HEK293 (cell line): ENCODE results near the gene SEC24C.

Source experiments
- CTCF ChIA-PET: fragments of 350-600 bp; formaldehyde crosslinking; extraction: SDS; loops from one replicate; lab custom pipeline; 2021; ENCODE audit warnings: antibody characterized with exemption; lab: Yijun Ruan, JAX
- POLR2A ChIA-PET: fragments of 300-600 bp; formaldehyde crosslinking; extraction: SDS; loops from one replicate; lab custom pipeline; 2020; ENCODE audit warnings: antibody characterized with exemption, inconsistent platforms; lab: Yijun Ruan, JAX
- H3K27ac ChIP-seq: fragments of 200-500 bp; sonication (Bioruptor generic); 2 replicates; pipeline ENCODE4 v1.5.1; 2014; ENCODE audit warnings: low read depth, low read length, control low read depth, inconsistent platforms; ENCODE audit errors: extremely low read depth
- H3K36me3 ChIP-seq, 2 experiments: fragments of 200-500 bp in 1 of 2; sonication (Bioruptor generic) in 1 of 2; 1 replicate in 1 of 2; 2 replicates in 1 of 2; pipeline ENCODE4 v1.5.1; 2014 to 2017; ENCODE audit warnings: inconsistent platforms in 2 of 2, low read length in 2 of 2; ENCODE audit not compliant: control insufficient read depth in 2 of 2, insufficient read depth in 1 of 2
- H3K4me1 ChIP-seq: fragments of 200-500 bp; sonication (Bioruptor generic); 2 replicates; pipeline ENCODE4 v1.5.1; 2014; ENCODE audit warnings: mild to moderate bottlenecking, low read length, inconsistent platforms; ENCODE audit not compliant: control insufficient read depth, insufficient read depth
- H3K4me3 ChIP-seq: 2 replicates; pipeline ENCODE4 v1.5.1; 2011; ENCODE audit warnings: low read depth, mild to moderate bottlenecking, control low read depth, low read length, moderate library complexity
- H3K9me3 ChIP-seq: fragments of 200-500 bp; sonication (Bioruptor generic); 2 replicates; pipeline ENCODE4 v1.5.1; 2014; ENCODE audit warnings: low read depth, low read length, inconsistent platforms; ENCODE audit not compliant: control insufficient read depth, insufficient read depth
- GLIS1 ChIP-seq: fragments of 450-650 bp; formaldehyde crosslinking; IDR thresholded peaks from 2 replicates; pipeline ENCODE4 v1.5.1; 2016; ENCODE audit warnings: missing biosample characterization, missing genetic modification characterization
- HIC1 ChIP-seq: fragments of 450-650 bp; formaldehyde crosslinking; IDR thresholded peaks from 2 replicates; pipeline ENCODE4 v1.5.1; 2016; ENCODE audit warnings: missing biosample characterization, missing genetic modification characterization
- KLF10 ChIP-seq: fragments of 450-650 bp; IDR thresholded peaks from 2 replicates; pipeline ENCODE4 v1.5.1; 2018; ENCODE audit warnings: missing biosample characterization, mild to moderate bottlenecking, missing genetic modification characterization
- KLF7 ChIP-seq: fragments of 450-650 bp; formaldehyde crosslinking; IDR thresholded peaks from 2 replicates; pipeline ENCODE4 v1.5.1; 2016; ENCODE audit warnings: missing biosample characterization, missing genetic modification characterization, borderline replicate concordance
- OVOL3 ChIP-seq: fragments of 450-650 bp; formaldehyde crosslinking; IDR thresholded peaks from 2 replicates; pipeline ENCODE4 v1.5.1; 2016; ENCODE audit warnings: missing biosample characterization, missing genetic modification characterization
- SETDB1 ChIP-seq: IDR thresholded peaks from one replicate; pipeline ENCODE4 v1.6.1; 2017; ENCODE audit warnings: mild to moderate bottlenecking, low read length, moderate library complexity, mixed read lengths; ENCODE audit not compliant: insufficient read length
- SP3 ChIP-seq: fragments of 450-650 bp; formaldehyde crosslinking; IDR thresholded peaks from 2 replicates; pipeline ENCODE4 v1.5.1; 2016; ENCODE audit warnings: missing biosample characterization, missing genetic modification characterization
- ZBTB1 ChIP-seq: fragments of 450-650 bp; formaldehyde crosslinking; IDR thresholded peaks from 2 replicates; pipeline ENCODE4 v1.5.1; 2016; ENCODE audit warnings: missing biosample characterization, missing genetic modification characterization
- ZBTB6 ChIP-seq: fragments of 450-650 bp; formaldehyde crosslinking; IDR thresholded peaks from 2 replicates; pipeline ENCODE4 v1.5.1; 2017; ENCODE audit warnings: missing biosample characterization, missing genetic modification characterization
- ZFP69B ChIP-seq: fragments of 450-650 bp; formaldehyde crosslinking; IDR thresholded peaks from 2 replicates; pipeline ENCODE4 v1.5.1; 2016; ENCODE audit warnings: missing biosample characterization, missing genetic modification characterization
- ZNF223 ChIP-seq: fragments of 450-650 bp; formaldehyde crosslinking; IDR thresholded peaks from 2 replicates; pipeline ENCODE4 v1.5.1; 2016; ENCODE audit warnings: missing biosample characterization, missing genetic modification characterization
- ZNF274 ChIP-seq, 2 experiments: fragments of 200-500 bp in 1 of 2; fragments of 450-650 bp in 1 of 2; sonication (Bioruptor generic) in 1 of 2; formaldehyde crosslinking in 1 of 2; IDR thresholded peaks; 2 replicates each; pipeline versions ENCODE4 v1.5.1 to v1.6.1; 2014 to 2016; ENCODE audit warnings: borderline replicate concordance in 1 of 2, inconsistent platforms in 1 of 2, low read length in 1 of 2, missing biosample characterization in 1 of 2, missing genetic modification characterization in 1 of 2
- ZNF302 ChIP-seq: fragments of 450-650 bp; formaldehyde crosslinking; IDR thresholded peaks from 2 replicates; pipeline ENCODE4 v1.5.1; 2016; ENCODE audit warnings: missing biosample characterization, missing genetic modification characterization, low read depth
- ZNF398 ChIP-seq: fragments of 450-650 bp; formaldehyde crosslinking; IDR thresholded peaks from 2 replicates; pipeline ENCODE4 v1.5.1; 2017; ENCODE audit warnings: missing biosample characterization, missing genetic modification characterization
- ZNF416 ChIP-seq: fragments of 450-650 bp; formaldehyde crosslinking; IDR thresholded peaks from 2 replicates; pipeline ENCODE4 v1.5.1; 2016; ENCODE audit warnings: missing biosample characterization, missing genetic modification characterization
- ZNF623 ChIP-seq: fragments of 450-650 bp; formaldehyde crosslinking; IDR thresholded peaks from 2 replicates; pipeline ENCODE4 v1.5.1; 2016; ENCODE audit warnings: missing biosample characterization, missing genetic modification characterization
- ZNF626 ChIP-seq: fragments of 450-650 bp; sonication (Bioruptor Pico); formaldehyde crosslinking; IDR thresholded peaks from 2 replicates; pipeline ENCODE4 v1.5.1; 2018; ENCODE audit warnings: missing biosample characterization, missing genetic modification characterization, inconsistent platforms
- ZNF629 ChIP-seq: fragments of 450-650 bp; formaldehyde crosslinking; IDR thresholded peaks from 2 replicates; pipeline ENCODE4 v1.5.1; 2017; ENCODE audit warnings: missing biosample characterization, missing genetic modification characterization
- ZSCAN16 ChIP-seq: fragments of 450-650 bp; formaldehyde crosslinking; IDR thresholded peaks from 2 replicates; pipeline ENCODE4 v1.5.1; 2016; ENCODE audit warnings: missing biosample characterization, missing genetic modification characterization
- ZSCAN23 ChIP-seq: fragments of 450-650 bp; formaldehyde crosslinking; IDR thresholded peaks from 2 replicates; pipeline ENCODE4 v1.5.1; 2016; ENCODE audit warnings: missing biosample characterization, missing genetic modification characterization
- ZSCAN5A ChIP-seq: fragments of 450-650 bp; formaldehyde crosslinking; IDR thresholded peaks from 2 replicates; pipeline ENCODE4 v1.5.1; 2016; ENCODE audit warnings: missing biosample characterization, missing genetic modification characterization

Gene SEC24C

GRCh38 chr10:73756183-73756582 lies 12.0 kb downstream of the SEC24C start:
- Histone ChIP-seq H3K4me1 (no peaks in the 10 kb centered on the region), H3K27ac (no peak overlapping the region), H3K9me3 (no peaks in the 10 kb centered on the region), H3K36me3 (peaks cover 58 to 72% of the 10 kb centered on the region in 2 experiments), H3K4me3 (no peak overlapping the region)
- TF ChIP-seq ZFP69B (tag by site-specific recombination), result no peak
- TF ChIP-seq ZSCAN16, result no peak
- CTCF ChIA-PET, result interaction anchor here (0.7 kb wide), 2 partner anchors 108 to 227 kb away, joined by 3 to 4 read pairs; no protein-coding TSS in a partner anchor
- POLR2A ChIA-PET, result no interaction called here

DNA sequence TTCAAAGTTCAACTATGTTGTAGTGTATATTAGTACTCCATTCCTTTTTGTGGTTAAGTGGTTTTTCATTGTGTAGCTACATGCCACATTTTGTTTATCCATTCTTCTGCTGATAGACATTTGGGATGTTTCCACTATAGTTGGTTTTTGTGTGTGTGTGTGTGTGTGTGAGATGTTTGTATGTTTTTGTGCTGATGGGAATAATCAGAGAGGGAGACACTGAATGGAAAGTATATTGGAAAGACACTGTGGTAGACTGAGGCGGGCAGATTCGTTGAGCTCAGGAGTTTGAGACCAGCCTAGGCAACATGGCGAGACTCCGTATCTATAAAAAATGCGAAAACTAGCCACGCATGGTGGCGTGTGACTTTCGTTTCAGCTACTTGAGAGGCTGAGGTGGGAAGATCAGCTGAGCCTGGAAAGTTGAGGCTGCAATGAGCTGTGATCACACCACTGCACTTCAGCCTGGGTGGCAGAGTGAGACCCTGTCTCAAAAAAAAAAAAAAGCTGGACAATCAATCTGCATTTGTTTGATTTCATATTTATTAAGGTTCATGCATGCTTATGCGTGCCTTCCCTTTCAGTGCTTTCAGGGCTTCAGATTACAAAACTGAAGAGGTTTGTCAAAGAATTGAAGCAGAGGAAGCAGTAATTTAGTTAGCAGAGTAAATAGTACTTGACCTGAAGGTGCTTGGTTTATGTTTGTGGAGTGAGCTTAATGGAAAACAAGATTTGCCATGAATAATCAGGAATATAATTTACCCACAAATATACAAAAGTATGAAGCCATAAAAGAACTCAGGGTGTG lies 14.7 kb downstream of the SEC24C start:
- no peak overlapping the region for H3K4me3 ChIP-seq
- ChIA-PET CTCF (interaction anchor here (0.6 to 1.1 kb wide), 5 partner anchors 13 to 454 kb away, joined by 3 to 4 read pairs (median 3); no protein-coding TSS in a partner anchor), POLR2A (interaction anchor here (0.6 kb wide), 1 partner anchor 13 kb away, joined by 3 read pairs; no protein-coding TSS in a partner anchor)
- no peaks in the 10 kb centered on the region for H3K4me1 ChIP-seq
- no peak overlapping the region for H3K27ac ChIP-seq
- peaks cover 44 to 75% of the 10 kb centered on the region in 2 experiments for H3K36me3 ChIP-seq
- TF ChIP-seq SP3 (tag by site-specific recombination) (no peak), KLF7 (tag by site-specific recombination) (no peak), KLF10 (no peak), HIC1 (tag by site-specific recombination) (no peak), SETDB1 (no peak), ZSCAN5A (no peak), ZSCAN23 (tag by site-specific recombination) (no peak), ZNF274 (IDR thresholded peaks at IDR 0.05; ENCODE audit: low read length) (no peak), ZNF274 (tag by site-specific recombination; IDR thresholded peaks at IDR 0.05; ENCODE audit: borderline replicate concordance) (no peak), ZNF623 (tag by site-specific recombination) (no peak), ZNF416 (tag by site-specific recombination) (no peak), ZBTB6 (tag by site-specific recombination) (no peak), ZNF223 (tag by site-specific recombination) (no peak), ZBTB1 (tag by site-specific recombination) (no peak), ZNF398 (tag by site-specific recombination) (no peak), GLIS1 (tag by site-specific recombination) (no peak), OVOL3 (tag by site-specific recombination) (no peak), ZNF629 (tag by site-specific recombination) (no peak), ZNF626 (tag by site-specific recombination) (no peak), ZNF302 (tag by site-specific recombination) (no peak)
- H3K9me3 ChIP-seq, result no peaks in the 10 kb centered on the region
